HG03097 (cell line): Measurements from ENCODE around the gene LIMK2.
A peak's percentile ranks its signal among the peaks of the same experiment; 100 is the strongest.
"Not testable (repeated sequence)": the region's sequence is repeated elsewhere in the genome, so short reads cannot be mapped to it uniquely, and the experiment has no call there.

Experiments used
- ATAC-seq: cut with Tn5 transposase; IDR thresholded peaks from one replicate; pipeline ENCODE4 v1.9.1; 2021; ENCODE audit not compliant: unreplicated experiment, low FRiP score

The LIMK2 gene

DNA sequence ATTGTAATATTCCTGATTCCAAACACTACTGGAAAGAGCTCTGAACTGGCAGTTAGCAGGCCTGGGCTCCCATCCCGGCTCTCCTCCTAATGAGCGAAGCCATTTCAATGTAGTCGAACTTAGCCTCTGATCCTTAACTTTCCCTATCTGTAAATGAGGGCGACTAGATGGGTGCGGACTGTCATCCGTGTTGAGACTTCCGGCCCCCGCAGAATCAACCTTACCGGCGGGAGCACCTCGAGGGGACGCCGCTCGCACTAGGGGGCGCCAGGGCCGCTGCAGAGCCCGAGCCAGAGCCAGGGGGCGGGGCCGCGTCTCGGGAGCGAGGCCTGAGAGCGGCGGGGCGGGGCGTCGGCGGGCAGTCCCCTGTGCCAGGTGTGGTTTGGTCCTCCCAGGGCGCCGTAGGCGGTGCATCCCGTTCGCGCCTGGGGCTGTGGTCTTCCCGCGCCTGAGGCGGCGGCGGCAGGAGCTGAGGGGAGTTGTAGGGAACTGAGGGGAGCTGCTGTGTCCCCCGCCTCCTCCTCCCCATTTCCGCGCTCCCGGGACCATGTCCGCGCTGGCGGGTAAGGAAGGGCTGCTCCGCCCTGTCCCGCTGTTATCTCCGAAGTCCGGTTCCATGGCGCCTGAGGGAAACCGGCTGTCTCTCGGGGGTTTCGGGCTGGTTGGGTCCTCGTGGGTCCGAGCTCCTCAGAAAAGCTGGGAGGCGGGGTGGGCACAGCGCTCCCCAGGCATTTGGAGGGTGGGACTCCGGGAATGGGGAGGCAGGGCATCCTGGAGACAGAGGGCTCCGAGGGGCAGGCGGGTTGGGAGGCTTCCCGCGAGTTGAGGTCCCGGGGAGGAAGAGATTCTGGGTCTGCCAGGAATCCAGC, at the start of gene LIMK2:
Gene LIMK2, plus strand, starts transcription at position 437 of the 869 bp plus-strand sequence. Its CDS starts 111 bp downstream, at position 548.
- peak; percentile 80 for ATAC-seq

DNA sequence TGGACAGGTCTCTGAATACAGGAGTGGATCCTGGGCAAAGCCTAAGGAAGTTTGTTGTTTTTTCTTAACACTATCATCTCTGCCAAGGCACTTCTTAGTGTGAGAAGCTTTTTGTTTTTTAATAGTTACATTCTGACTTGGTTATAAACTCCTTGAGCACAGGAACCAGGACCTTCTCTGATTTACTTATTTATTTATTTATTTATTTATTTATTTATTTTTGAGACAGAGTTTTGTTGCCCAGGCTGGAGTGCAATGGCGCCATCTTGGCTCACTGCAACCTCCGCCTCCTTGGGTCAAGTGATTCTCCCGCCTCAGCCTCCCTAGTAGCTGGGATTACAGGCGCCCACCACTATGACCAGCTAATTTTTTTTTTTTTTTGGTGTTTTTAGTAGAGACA, 41.1 kb upstream of the LIMK2 start:
- ATAC-seq = no peak

DNA sequence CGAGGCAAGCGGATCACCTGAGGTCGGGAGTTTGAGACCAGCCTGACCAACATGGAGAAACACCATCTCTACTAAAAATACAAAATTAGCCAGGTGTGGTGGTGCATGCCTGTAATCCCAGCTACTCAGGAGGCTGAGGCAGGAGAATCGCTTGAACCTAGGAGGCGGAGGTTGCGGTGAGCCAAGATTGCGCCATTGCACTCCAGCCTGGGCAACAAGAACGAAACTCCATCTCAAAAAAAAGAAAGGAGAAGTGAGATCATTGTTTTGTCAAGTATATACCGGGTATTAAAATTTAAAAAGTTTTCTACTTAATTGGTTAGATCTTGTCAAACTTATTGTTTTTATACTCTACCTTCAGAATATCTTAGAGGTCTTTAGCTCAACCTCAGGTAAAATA, 40.4 kb upstream of the LIMK2 start:
- not testable (repeated sequence) for ATAC-seq

DNA sequence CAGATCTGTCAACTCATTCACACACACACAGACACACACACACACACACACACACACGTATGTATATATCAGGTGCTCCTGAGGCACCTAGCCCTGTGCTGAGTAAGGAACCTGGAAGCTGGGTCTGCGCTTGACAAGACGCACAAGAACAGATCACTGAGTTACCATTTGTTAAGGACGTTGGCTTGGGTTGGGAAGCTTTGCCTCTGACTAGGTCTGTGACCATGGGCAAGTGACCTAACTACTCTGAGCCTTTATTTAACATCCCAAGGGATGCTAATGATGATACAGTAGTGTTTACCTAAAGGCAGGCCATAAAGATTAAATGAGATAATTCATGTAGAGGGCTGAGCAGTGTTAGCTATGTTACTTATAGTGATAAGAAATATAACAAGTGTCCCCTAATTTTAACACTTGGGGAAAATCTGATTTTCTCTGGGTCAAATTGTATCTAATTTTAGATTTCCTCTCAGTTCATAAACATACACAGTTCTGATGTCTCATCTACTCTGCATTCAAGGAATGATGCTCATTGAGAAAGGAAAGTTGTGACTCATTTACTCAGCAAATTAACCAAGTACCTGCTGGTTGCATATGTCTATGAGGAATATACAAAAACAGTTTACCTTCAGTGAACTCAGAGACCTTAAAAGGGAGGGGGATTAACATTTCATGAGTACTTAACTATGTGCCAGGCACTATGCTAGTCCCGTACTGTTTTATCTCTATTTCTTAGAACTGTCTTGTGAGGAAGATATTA, 38.5 kb upstream of the LIMK2 start:
- no peak for ATAC-seq

DNA sequence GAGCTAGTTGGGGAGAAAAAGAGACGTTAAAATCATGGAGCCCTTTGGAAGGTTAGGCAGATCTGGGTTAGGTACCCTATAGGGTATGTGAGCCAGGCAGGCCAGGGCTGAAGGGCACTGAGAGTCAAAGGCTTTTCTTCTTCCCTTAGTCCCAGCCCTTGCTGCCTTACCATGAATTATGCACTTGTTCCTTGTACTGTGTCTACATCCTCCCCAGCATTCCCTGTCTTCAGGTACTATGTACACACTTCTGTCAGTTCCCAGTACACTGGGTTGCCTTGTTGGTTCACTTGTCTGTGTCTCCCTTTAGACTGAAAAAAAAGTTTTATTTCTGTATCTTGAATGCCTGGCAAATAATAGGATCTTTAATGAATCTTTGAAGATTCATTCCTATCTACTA, 35.2 kb upstream of the LIMK2 start:
- ATAC-seq = no peak

- no peak for ATAC-seq
These were observed 34.5 kb upstream of the LIMK2 start for GRCh38 chr22:31177420-31178162.

GRCh38 chr22:31178859-31179258, 33.2 kb upstream of the LIMK2 start:
- ATAC-seq = no peak

DNA sequence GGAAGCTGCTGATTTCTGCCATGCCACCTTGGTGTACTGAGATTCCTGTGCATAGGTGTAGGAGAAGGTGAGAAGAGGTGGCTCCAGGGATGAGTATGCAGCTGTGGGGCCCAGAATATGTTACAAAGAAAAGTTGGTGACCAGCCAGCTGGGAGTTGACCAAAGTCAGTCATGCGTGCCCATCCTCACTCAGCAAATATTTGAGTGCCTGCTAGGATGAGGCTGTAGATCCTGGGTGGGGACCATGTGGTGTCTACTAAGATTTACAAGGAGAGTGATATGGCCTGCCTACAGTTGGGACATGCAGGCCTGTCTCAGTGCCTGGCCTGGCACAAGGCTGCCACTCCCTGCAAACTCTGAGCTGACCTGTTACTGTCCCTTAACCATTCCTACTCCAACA, 32.8 kb upstream of the LIMK2 start:
- ATAC-seq = no peak

DNA sequence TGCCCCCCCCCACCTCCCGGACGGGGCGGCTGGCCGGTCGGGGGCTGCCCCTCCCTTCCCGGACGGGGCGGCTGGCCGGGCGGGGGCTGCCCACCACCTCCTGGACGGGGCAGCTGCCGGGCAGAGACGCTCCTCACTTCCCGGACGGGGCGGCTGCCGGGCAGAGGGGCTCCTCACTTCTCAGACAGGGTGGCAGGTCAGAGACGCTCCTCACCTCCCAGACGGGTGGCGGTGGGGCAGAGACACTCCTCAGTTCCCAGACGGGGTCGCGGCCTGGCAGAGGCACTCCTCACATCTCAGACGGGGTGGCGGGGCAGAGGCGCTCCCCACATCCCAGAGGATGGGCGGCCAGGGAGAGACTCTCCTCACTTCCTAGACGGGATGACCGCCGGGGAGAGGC, 28.1 kb upstream of the LIMK2 start:
- ATAC-seq = no peak

- no peak for ATAC-seq
These were observed 27.0 kb upstream of the LIMK2 start for GRCh38 chr22:31185056-31185455.

DNA sequence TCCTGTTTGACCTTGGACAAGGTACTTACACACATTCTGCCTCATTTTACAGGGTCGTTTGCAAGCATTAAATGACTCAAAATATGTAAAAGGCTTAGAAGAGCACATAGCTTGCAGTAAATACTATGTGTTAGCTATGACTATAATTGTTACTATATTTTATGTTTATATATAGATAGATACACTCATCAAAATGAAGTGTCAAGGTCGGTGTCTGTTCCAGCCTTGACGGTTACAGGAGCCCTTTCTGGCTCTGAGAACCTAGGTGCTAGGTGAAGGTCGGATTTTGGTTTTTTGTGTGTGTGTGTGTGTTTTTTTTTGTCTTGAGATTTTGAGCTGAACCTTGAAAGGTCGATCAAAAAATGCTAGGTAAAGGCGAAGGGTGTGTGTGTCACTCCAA, 24.5 kb upstream of the LIMK2 start:
- ATAC-seq = no peak

GRCh38 chr22:31192513-31192912, 19.6 kb upstream of the LIMK2 start:
- no peak for ATAC-seq

- no peak for ATAC-seq
These were observed 19.0 kb upstream of the LIMK2 start for GRCh38 chr22:31193092-31193491.

- not testable (repeated sequence) for ATAC-seq
These were observed 17.4 kb upstream of the LIMK2 start for GRCh38 chr22:31194681-31195080.

DNA sequence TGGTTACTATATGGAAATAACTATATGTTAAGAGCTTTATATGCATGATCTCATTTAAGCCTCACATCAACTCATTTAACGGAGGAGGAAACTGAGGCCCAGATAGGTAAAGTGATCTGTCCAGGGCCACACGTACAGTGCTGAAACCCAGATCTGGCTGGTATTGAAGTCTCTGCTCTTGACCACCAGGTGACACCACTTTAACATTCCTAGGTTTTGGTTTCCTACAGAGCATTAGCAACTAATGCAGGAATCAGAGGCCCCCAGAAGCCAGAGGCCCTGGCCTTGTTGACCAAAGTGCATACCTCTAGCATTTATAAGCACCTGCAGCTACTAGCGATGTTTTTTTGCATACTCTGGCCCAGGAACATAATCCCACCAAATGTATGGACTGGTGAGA, 12.9 kb upstream of the LIMK2 start:
- ATAC-seq = no peak

DNA sequence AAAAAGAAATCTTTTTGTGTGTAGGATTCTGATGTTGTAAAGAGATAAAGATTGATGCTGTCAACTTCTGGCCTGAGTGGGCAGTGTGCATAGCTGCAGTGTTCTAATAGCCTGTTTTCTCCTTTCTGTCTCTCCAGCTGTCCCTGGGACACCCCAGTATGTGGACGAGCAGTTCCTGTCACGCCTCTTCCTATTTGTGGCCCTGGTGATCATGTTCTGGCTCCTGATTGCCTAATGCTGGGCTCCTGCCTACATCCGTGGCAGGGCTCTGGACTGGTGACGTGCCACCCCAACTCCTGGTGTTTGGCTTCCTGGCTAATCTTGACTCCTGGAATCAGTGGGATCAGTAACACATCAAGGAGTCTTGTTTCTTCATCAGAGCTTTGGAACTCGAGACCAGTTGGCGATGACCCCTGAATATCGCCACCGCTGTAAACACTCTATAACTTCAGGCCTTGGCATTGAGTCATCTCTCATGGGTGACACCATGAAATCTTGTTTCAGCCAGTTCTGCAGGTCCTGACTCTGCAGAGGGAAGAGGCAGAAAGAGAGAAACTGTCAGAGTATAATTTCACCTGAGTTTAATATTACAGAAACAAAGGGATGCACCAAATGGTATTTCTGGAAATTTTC, 7.6 kb upstream of the LIMK2 start:
- ATAC-seq = not testable (repeated sequence)

DNA sequence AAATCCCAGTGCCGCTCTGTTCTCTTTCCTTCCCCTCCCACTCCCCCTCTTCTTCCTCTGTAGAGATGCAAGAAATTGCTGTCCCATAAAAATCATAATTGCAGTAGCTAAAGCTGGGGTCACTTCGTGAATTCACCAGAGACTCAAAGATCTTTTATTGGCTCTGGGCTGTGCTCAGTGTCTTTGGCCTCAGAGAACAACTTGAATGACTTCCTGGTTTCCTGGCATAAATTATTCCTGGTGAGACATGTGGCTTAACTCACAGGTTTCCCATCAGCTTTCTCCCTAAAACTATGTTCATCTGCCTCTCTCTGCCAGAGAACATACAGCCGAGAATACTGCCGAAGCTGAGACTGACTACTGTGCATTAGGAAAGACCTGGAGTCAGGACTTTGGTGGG, 7.0 kb upstream of the LIMK2 start:
- not testable (repeated sequence) for ATAC-seq

DNA sequence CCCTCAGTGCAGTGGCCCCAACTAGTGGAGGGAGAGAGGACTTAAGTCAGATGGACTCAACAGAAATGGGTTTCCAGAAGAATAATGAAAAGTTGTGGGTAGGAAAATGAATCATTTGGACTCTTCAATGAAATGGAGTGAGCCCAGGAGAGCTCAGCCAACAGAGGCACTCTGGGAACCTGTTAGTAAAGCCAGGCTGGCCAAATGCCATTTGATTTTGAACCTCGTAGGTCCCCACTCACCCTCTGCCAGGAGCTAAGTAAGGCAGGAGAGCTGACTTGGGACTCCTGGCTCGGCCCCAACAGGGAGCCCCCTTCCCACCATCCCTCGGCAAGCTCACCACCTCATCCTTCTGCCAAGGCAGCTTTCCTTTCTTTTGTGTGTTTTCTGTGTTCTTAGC, 5.6 kb upstream of the LIMK2 start:
- ATAC-seq = not testable (repeated sequence)

GRCh38 chr22:31206896-31207687, 5.0 kb upstream of the LIMK2 start:
- no peak for ATAC-seq
